Caki2 (cell line): ENCODE measurements around the gene ATP11A. TPM values are rescaled to one million over a fixed set of nuclear protein-coding genes. Genes with fewer than 3 reads are reported as not detected.

Experiments
- DNase-seq: peaks from one replicate; pipeline ENCODE4 v3.0.0-alpha.2; 2015; ENCODE audit warnings: low read depth
- in situ Hi-C: cut with HindIII; loops from 2 replicates; pipeline ENCODE4 v1.10.0; 2016; ENCODE audit warnings: low sequenced_read_pairs, low pct_unique_long_range_greater_than_20kb, mixed read lengths
- total RNA-seq: library from RNA; depleted of rRNA; stranded (reverse); fragments of >200 nt; shearing (Covaris generic); gene quantifications from 2 replicates; pipeline ENCODE4 v1.2.3, GENCODE V29; 2014; ENCODE audit warnings: low replicate concordance

Gene ATP11A
- total RNA-seq, 1 experiment from 2014 or later, result 3.5 TPM

GRCh38 chr13:112729408-112729807, 39.6 kb downstream of the ATP11A start:
- in situ Hi-C loops, result no loop called here
- no peak for DNase-seq

- no peak for DNase-seq
- in situ Hi-C loops, result no loop called here
Measured at GRCh38 chr13:112730157-112730671, 40.4 kb downstream of the ATP11A start.

- in situ Hi-C loops, result no loop called here
Measured at GRCh38 chr13:112731667-112732616, 42.1 kb downstream of the ATP11A start.

GRCh38 chr13:112732679-112733078, 42.8 kb downstream of the ATP11A start:
- in situ Hi-C loops, result no loop called here
- no peak for DNase-seq

More at GRCh38 chr13:112731667-112732616, 42.1 kb downstream of the ATP11A start:
- DNase-seq, result no peak

GRCh38 chr13:112733112-112733511, 43.3 kb downstream of the ATP11A start:
- DNase-seq, result no peak
- in situ Hi-C loops, result no loop called here

- no peak for DNase-seq
- in situ Hi-C loops, result no loop called here
Measured at GRCh38 chr13:112733661-112734379, 44.0 kb downstream of the ATP11A start.

- in situ Hi-C loops, result no loop called here
- DNase-seq, result no peak
Measured at GRCh38 chr13:112734696-112735547, 45.1 kb downstream of the ATP11A start.

- DNase-seq, result no peak
- in situ Hi-C loops, result no loop called here
Measured at GRCh38 chr13:112735791-112736190, 46.0 kb downstream of the ATP11A start.

GRCh38 chr13:112737294-112737693, 47.5 kb downstream of the ATP11A start:
- DNase-seq, result no peak
- in situ Hi-C loops, result no loop called here

GRCh38 chr13:112738606-112739005, 48.8 kb downstream of the ATP11A start:
- in situ Hi-C loops, result no loop called here
- DNase-seq, result no peak

GRCh38 chr13:112740502-112741131, 50.8 kb downstream of the ATP11A start:
- in situ Hi-C loops, result no loop called here
- no peak for DNase-seq

GRCh38 chr13:112741185-112741755, 51.4 kb downstream of the ATP11A start:
- no peak for DNase-seq
- in situ Hi-C loops, result no loop called here

GRCh38 chr13:112741835-112742570, 52.2 kb downstream of the ATP11A start:
- no peak for DNase-seq
- in situ Hi-C loops, result no loop called here

GRCh38 chr13:112742583-112742982, 52.7 kb downstream of the ATP11A start:
- DNase-seq, result no peak
- in situ Hi-C loops, result no loop called here

GRCh38 chr13:112743451-112744167, 53.8 kb downstream of the ATP11A start:
- no peak for DNase-seq
- in situ Hi-C loops, result no loop called here
